ENCODE results near the gene SGCA. TPM values are rescaled to one million over a fixed set of nuclear protein-coding genes. Genes with fewer than 3 reads are reported as not detected.

Gene SGCA
- total and polyA plus RNA-seq, 2 of the 8 experiments (the other 6 are each of a cell fraction or from before 2014, with no cell fraction given), result 0.12 TPM; not detected in 1

DNA sequence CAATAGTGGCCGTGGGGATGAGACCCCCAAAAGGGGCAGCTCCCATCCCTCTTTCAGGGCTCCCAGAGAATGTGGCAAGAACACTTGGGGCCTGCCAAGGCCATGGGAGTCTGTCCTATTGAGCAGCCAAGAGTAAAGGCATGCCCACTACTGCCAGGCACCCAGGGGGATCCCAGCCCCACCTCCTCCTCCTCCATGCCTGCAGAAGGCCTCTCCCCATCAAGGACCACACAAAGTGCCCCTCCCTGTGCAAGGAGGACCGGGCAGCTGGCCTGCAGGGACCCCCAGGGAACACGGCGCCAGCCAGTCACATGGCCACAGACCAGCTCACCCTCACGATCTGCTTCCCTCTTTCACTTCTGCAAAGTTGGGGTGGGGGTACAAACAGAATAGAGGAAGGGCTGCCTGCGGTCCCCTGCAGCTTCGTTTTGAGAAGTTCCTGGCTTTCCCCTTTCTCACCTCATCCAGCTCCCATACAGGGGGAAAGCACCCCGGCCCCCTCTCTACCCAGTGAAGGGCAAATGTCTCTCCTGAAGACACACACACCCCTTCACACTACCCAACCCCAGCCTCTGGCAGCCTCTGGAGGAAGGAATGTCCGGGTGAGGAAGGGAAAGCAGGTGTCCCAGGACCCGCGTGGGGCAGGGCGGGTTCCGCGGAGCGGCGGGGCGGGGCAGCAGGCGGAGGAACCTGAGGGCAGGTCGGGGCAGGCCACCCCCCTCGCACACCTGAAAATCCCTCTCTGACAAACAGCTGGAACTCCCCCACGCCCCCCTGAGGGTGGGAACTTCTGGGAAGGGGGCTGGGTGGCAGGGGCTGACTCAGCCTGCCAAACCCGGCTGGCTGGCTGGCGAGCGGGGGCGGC is 17.3 kb upstream of the SGCA start (continued):
- TF ChIP-seq CBX5 (IDR thresholded peaks at IDR 0.05; ENCODE audit: low read depth, low read length), result no peak
- TF ChIP-seq CREB1 (IDR thresholded peaks at IDR 0.05), result no peak
- no peak for TF ChIP-seq CHD1 (IDR thresholded peaks at IDR 0.05; ENCODE audit: low read depth, low read length)
- no peak for TF ChIP-seq TCF12 (IDR thresholded peaks at IDR 0.05; ENCODE audit: low read depth, low read length)
- no peak for TF ChIP-seq HDAC6 (IDR thresholded peaks at IDR 0.05; ENCODE audit: low read depth, low read length)
- no peak for TF ChIP-seq RXRA (IDR thresholded peaks at IDR 0.05; ENCODE audit: insufficient read depth, low read depth, low read length)
- TF ChIP-seq TBP (IDR thresholded peaks at IDR 0.05; ENCODE audit: low read depth, low read length), result no peak
- no peak for TF ChIP-seq CHD2 (IDR thresholded peaks at IDR 0.05; ENCODE audit: low read length)
- no peak for TF ChIP-seq SP4 (IDR thresholded peaks at IDR 0.05; ENCODE audit: low read length)
- TF ChIP-seq ASH2L (IDR thresholded peaks at IDR 0.05; ENCODE audit: low read length), result no peak
- no peak for TF ChIP-seq EZH2 (IDR thresholded peaks at IDR 0.05; ENCODE audit: low read depth, low read length, severe bottlenecking)
- TF ChIP-seq E2F6 (IDR thresholded peaks at IDR 0.05), result 0 out of 2 replicates have a peak, but pooled peaks have one; percentile 25
- no peak for TF ChIP-seq RBBP5 (IDR thresholded peaks at IDR 0.05; ENCODE audit: borderline replicate concordance, low read depth, low read length)
- TF ChIP-seq TAF7 (optimal IDR thresholded peaks at IDR 0.05; ENCODE audit: borderline replicate concordance, low read depth, low read length), result no peak
- TF ChIP-seq SP1 (IDR thresholded peaks at IDR 0.05; ENCODE audit: low read depth, low read length), result no peak
- TF ChIP-seq POLR2AphosphoS5 (IDR thresholded peaks at IDR 0.05; ENCODE audit: low read depth, low read length), result no peak
- no peak for TF ChIP-seq SRF (IDR thresholded peaks at IDR 0.05; ENCODE audit: low read depth, low read length)
- TF ChIP-seq, protein P1, sequence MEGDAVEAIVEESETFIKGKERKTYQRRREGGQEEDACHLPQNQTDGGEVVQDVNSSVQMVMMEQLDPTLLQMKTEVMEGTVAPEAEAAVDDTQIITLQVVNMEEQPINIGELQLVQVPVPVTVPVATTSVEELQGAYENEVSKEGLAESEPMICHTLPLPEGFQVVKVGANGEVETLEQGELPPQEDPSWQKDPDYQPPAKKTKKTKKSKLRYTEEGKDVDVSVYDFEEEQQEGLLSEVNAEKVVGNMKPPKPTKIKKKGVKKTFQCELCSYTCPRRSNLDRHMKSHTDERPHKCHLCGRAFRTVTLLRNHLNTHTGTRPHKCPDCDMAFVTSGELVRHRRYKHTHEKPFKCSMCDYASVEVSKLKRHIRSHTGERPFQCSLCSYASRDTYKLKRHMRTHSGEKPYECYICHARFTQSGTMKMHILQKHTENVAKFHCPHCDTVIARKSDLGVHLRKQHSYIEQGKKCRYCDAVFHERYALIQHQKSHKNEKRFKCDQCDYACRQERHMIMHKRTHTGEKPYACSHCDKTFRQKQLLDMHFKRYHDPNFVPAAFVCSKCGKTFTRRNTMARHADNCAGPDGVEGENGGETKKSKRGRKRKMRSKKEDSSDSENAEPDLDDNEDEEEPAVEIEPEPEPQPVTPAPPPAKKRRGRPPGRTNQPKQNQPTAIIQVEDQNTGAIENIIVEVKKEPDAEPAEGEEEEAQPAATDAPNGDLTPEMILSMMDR (IDR thresholded peaks at IDR 0.05; ENCODE audit: control extremely low read depth in 1 of 3, insufficient read depth in 1 of 3, low read depth in 1 of 3, low read length in 3 of 3), result peak in 1 of 3 experiments; percentile 2; a peak in 1 of 4 replicates
- no peak for TF ChIP-seq JUN (IDR thresholded peaks at IDR 0.05; ENCODE audit: low read depth, low read length)
- no peak for TF ChIP-seq NANOG (IDR thresholded peaks at IDR 0.05; ENCODE audit: insufficient read depth, low read depth, low read length, poor library complexity, severe bottlenecking)
- TF ChIP-seq TAF1 (IDR thresholded peaks at IDR 0.05; ENCODE audit: low read depth, low read length), result no peak
- TF ChIP-seq POLR2A (IDR thresholded peaks at IDR 0.05; ENCODE audit: control extremely low read depth in 1 of 2, low read depth in 2 of 2, low read length in 2 of 2), result no peak
- no peak for TF ChIP-seq JUND (IDR thresholded peaks at IDR 0.05; ENCODE audit: low read length)
